ENCODE measurements around the gene PIP5K1B.

The PIP5K1B gene

GRCh38 chr9:69036309-69036708, 331.3 kb downstream of the PIP5K1B start:
- TF ChIP-seq, protein P1, sequence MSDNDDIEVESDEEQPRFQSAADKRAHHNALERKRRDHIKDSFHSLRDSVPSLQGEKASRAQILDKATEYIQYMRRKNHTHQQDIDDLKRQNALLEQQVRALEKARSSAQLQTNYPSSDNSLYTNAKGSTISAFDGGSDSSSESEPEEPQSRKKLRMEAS (IDR thresholded peaks at IDR 0.05) = peak; percentile 15; the same call in 1 of the 2 replicates
- no peak for TF ChIP-seq TCF12 (IDR thresholded peaks at IDR 0.05; ENCODE audit: low read depth)

DNA sequence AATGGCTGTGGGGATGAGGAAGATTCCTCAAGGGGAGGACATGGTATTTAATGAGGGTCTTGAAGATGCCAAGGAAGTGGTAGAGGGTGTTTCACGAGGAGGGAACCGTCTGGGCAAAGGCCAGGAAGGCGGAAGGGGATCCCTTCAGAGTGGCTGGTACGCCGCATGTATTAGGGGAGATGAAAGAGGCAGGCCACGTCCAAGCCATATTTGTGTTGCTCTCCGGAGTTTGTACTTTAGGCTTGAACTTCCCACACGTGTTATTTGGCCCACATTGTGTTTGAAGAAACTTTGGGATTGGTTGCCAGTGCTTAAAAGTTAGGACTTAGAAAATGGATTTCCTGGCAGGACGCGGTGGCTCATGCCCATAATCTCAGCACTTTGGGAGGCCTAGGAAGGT, 331.8 kb downstream of the PIP5K1B start:
- TF ChIP-seq YY1 (IDR thresholded peaks at IDR 0.05; ENCODE audit: low read depth) = no peak
- no peak for TF ChIP-seq REST (IDR thresholded peaks at IDR 0.05; ENCODE audit: low read depth)
- TF ChIP-seq FOXM1 (IDR thresholded peaks at IDR 0.05; ENCODE audit: borderline replicate concordance, low read depth) = no peak
- no peak for TF ChIP-seq USF1 (IDR thresholded peaks at IDR 0.05)
- TF ChIP-seq TCF12 (IDR thresholded peaks at IDR 0.05; ENCODE audit: low read depth) = no peak
- no peak for TF ChIP-seq NFIC (IDR thresholded peaks at IDR 0.05)
- no peak for TF ChIP-seq CREB1 (IDR thresholded peaks at IDR 0.05; ENCODE audit: low read depth)

DNA sequence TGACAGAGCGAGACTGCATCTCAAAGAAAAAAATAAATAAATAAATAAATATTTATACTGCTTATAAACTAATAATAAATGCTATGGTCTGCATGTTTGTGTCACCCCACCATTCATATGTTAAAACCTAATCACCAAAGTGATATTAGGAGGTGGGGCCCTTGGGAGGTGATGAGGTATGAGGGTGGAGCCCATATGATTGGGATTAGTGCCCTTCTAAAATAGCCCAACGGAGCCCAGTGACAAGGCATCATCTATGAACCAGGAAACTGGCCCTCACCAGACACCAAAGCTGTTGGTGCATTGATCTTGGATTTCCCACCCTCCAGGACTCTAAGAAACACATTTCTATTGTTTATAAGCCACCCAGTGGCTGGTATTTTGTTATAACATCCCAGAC, 335.6 kb downstream of the PIP5K1B start:
- TF ChIP-seq ZBTB7A (IDR thresholded peaks at IDR 0.05; ENCODE audit: low read depth) = no peak
- TF ChIP-seq TAF1 (IDR thresholded peaks at IDR 0.05; ENCODE audit: low read depth) = no peak
- TF ChIP-seq FOXM1 (IDR thresholded peaks at IDR 0.05; ENCODE audit: borderline replicate concordance, low read depth) = no peak
- no peak for TF ChIP-seq USF1 (IDR thresholded peaks at IDR 0.05)
- no peak for TF ChIP-seq EGR1 (IDR thresholded peaks at IDR 0.05)
- TF ChIP-seq EP300 (IDR thresholded peaks at IDR 0.05; ENCODE audit: borderline replicate concordance) = no peak
- no peak for TF ChIP-seq CEBPB (IDR thresholded peaks at IDR 0.05)
- TF ChIP-seq YY1 (IDR thresholded peaks at IDR 0.05; ENCODE audit: low read depth) = no peak
- TF ChIP-seq CREB1 (IDR thresholded peaks at IDR 0.05; ENCODE audit: low read depth) = no peak

- TF ChIP-seq TAF1 (IDR thresholded peaks at IDR 0.05; ENCODE audit: low read depth) = no peak
- TF ChIP-seq YY1 (IDR thresholded peaks at IDR 0.05; ENCODE audit: low read depth) = no peak
- TF ChIP-seq EGR1 (IDR thresholded peaks at IDR 0.05) = no peak
- no peak for TF ChIP-seq NFIC (IDR thresholded peaks at IDR 0.05)
- TF ChIP-seq RAD21 (IDR thresholded peaks at IDR 0.05; ENCODE audit: low read depth) = no peak
- no peak for TF ChIP-seq CREB1 (IDR thresholded peaks at IDR 0.05; ENCODE audit: low read depth)
- no peak for TF ChIP-seq ZBTB7A (IDR thresholded peaks at IDR 0.05; ENCODE audit: low read depth)
- no peak for TF ChIP-seq FOXM1 (IDR thresholded peaks at IDR 0.05; ENCODE audit: borderline replicate concordance, low read depth)
- TF ChIP-seq, protein P1 (IDR thresholded peaks at IDR 0.05) = no peak
- TF ChIP-seq EP300 (IDR thresholded peaks at IDR 0.05; ENCODE audit: borderline replicate concordance) = no peak
- no peak for TF ChIP-seq CEBPB (IDR thresholded peaks at IDR 0.05)
- no peak for TF ChIP-seq USF1 (IDR thresholded peaks at IDR 0.05)
- TF ChIP-seq TCF12 (IDR thresholded peaks at IDR 0.05; ENCODE audit: low read depth) = no peak
- TF ChIP-seq REST (IDR thresholded peaks at IDR 0.05; ENCODE audit: low read depth) = no peak
- no peak for TF ChIP-seq TEAD4 (IDR thresholded peaks at IDR 0.05)
Measured at GRCh38 chr9:69044240-69045219, 339.5 kb downstream of the PIP5K1B start.

GRCh38 chr9:69045821-69046220, 340.8 kb downstream of the PIP5K1B start:
- no peak for TF ChIP-seq EP300 (IDR thresholded peaks at IDR 0.05; ENCODE audit: borderline replicate concordance)
- TF ChIP-seq FOXM1 (IDR thresholded peaks at IDR 0.05; ENCODE audit: borderline replicate concordance, low read depth) = no peak
- TF ChIP-seq EGR1 (IDR thresholded peaks at IDR 0.05) = no peak
- no peak for TF ChIP-seq USF1 (IDR thresholded peaks at IDR 0.05)
- TF ChIP-seq TCF12 (IDR thresholded peaks at IDR 0.05; ENCODE audit: low read depth) = no peak
- no peak for TF ChIP-seq CREB1 (IDR thresholded peaks at IDR 0.05; ENCODE audit: low read depth)
- TF ChIP-seq TAF1 (IDR thresholded peaks at IDR 0.05; ENCODE audit: low read depth) = no peak
